SKM-1 treated with dmso at 0.1 percent for 144 hours (cell line): ENCODE results near the gene FBXW8.

Source experiments
- DNase-seq: peaks from one replicate; lab custom pipeline; 2025; ENCODE audit not compliant: unreplicated experiment; lab: John Stamatoyannopoulos, UW

FBXW8 gene

DNA sequence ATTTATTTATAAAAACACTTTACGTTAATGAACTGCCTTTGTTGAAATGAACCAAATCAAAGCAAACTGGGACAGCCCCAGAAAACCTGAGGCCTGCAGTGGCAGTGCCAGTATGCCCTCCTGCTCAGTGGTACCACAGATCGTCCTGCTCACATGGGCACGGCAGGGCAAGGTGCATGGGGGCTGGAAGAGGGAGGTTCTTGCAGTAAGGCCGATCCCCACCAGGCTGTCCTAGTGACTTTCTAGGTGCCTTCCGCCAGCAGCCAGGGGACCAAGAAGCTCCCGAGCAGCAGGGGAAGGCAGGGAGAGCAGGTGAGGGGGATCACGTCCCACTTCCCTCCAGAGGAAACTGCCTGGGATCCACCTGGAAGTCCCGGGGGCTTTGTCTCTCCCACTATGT lies 124.5 kb downstream of the FBXW8 start:
- DNase-seq, result no peak

DNA sequence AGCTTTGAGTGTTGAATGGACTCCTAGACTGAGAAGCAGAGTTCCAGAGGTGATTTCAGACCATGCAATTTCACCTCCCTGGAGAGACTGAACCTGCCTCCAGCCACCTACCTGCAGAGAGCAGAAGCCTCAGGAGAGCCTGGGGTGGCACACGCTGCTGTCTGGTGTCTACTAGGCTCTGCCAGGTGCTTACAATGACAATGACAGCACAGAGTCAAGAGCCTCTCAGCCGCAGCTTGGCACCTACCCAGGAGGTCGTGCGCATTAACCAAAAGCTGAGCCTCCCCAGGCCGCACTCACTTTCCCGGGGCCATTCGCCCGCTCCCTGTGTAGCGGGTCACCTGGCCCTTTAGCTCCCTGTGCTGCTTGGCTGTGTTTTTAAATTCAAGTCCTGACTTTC lies 125.3 kb downstream of the FBXW8 start:
- DNase-seq, result no peak

DNA sequence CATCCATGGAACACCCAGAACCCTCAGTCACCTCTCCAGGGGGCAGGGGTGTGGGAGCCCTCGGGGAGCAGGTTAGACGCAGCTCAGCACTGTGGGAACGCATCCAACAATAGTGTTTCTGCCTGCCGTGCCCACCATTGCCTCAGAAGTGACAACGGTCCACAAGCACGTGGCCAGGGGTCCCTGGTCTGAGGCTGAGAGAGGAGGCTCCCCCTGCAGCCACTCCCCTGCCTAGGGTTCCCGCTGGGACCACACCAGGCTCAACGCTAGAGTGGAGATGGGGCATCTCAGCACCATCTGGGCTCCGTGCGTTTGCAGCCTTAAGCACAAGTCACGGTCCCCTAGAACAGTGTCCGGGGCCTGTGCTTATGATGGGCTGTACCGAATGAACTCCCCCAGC lies 125.8 kb downstream of the FBXW8 start:
- no peak for DNase-seq

DNA sequence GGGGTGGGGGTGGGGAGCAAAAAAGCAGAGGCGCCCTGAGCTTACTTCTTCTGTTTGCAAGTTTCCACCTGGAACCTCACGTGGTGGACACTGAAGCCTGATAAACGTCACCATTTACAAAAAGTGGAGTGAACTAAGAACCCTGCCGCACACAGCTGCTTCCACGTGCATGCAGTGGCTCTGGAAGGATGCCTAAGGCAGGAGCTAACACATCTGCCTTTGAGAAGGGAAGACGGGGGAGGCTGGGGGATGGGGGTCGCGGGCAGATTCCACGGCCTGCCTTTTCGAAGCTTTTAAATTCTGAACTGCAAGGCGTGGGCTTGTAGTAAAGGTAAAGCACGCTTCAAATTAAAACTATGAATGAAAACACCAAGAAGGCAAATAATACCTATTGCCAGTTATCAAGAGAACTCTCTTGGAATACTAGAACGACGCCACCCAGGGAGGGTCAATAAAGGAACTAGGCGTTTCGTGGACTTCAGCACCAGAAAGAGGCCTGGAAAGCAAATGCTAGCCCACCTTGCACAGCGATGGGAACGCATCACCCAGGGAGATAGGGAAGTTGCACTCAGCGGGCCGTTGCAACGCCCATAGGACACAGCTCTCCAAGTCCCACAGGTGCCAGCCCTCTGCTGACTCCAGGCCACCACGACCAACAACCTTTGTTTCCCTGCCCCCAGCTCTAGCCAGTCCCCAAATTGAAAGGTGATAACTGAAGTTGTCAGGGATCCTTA lies 126.7 kb downstream of the FBXW8 start:
- no peak for DNase-seq

GRCh38 chr12:117038023-117038680 lies 127.4 kb downstream of the FBXW8 start:
- DNase-seq, result no peak

DNA sequence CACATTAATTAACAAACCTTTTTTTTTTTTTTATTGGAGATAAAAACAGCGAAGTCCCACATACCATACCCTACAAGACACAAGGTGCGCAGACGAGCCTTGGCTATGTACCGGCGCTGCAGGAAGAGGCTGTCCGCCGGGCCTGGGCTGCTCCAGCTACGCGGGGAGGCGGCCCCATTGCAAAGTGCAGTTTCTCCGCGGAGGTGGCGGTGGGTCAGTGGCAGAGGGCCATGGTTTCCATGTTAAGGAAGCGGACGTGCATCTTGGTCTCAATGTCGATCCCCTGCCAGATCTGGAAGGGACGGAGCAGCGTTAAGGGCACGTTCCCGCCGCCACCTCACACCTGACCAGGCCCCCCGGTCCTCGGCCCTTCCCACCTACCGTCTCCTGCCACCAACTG lies 128.2 kb downstream of the FBXW8 start:
- no peak for DNase-seq

GRCh38 chr12:117039891-117040309 lies 129.2 kb downstream of the FBXW8 start:
- no peak for DNase-seq

DNA sequence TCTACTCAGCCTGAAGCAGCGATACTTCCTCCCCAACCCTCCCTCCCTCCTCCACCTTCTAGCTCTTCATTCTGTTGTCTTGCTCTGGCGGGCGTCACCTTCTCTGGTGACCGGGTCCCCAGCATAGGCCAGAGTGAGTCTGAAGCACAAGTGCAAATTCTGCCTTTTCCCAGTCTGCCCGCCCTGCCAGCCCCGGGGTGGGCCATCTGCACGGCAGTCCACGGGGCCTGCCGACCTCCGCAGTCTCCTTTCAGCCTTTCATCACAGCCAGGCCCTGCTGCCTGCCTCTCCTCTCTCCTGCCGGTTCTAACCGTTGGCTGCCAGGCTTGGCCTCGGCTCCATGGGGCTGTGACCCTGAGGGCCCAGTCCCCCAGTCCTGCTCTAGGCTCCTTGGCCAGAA lies 129.7 kb downstream of the FBXW8 start:
- DNase-seq, result no peak

GRCh38 chr12:117041798-117042170 lies 131.0 kb downstream of the FBXW8 start:
- DNase-seq, result no peak

GRCh38 chr12:117042171-117042842 lies 131.6 kb downstream of the FBXW8 start:
- DNase-seq, result no peak

- no peak for DNase-seq
Measured at GRCh38 chr12:117042862-117043261, 132.1 kb downstream of the FBXW8 start.

- no peak for DNase-seq
Measured at GRCh38 chr12:117044311-117044710, 133.6 kb downstream of the FBXW8 start.

GRCh38 chr12:117044790-117045159 lies 134.0 kb downstream of the FBXW8 start:
- no peak for DNase-seq

DNA sequence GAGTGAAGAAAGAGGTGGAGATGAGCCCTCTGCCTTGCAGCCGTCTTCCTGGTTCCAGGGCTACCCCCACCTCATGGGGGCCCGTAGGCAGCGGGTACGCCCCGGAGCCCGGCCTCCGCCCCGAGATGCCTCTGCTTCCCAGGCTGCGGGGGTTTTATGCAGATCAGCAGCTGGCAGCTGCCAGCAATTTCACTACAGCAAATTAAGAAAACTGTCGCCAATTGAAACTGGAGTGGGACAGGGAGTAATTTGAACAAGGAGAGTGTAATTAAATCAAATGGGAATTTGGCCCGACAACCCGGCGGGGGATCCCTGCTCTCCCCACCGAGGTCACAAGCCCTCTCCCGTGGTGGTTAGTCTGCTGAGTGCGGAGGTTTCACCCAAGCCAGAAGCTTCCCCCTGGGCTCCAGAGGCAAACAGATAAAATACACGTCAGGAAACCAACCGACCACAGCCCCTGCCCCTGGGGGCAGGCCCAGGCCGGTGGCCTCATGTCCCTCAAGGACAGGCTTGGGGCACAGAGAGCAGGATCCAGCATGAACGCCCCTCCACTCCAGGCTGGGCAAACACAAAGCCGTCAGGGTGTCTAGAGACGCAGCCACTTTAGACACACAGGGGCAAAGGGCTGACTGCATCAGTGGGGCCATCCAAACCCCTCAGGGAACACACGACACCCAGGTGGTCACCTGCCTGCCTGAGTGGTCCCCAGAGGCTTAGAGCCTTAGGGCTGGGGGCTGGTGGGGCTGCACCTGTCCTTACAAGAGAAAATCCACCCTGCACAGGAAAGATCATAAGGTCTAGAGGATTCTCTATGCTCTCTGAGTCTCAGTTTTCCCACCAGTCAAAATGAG lies 134.6 kb downstream of the FBXW8 start:
- DNase-seq, result no peak

- DNase-seq, result no peak
Measured at GRCh38 chr12:117046011-117046369, 135.2 kb downstream of the FBXW8 start.

DNA sequence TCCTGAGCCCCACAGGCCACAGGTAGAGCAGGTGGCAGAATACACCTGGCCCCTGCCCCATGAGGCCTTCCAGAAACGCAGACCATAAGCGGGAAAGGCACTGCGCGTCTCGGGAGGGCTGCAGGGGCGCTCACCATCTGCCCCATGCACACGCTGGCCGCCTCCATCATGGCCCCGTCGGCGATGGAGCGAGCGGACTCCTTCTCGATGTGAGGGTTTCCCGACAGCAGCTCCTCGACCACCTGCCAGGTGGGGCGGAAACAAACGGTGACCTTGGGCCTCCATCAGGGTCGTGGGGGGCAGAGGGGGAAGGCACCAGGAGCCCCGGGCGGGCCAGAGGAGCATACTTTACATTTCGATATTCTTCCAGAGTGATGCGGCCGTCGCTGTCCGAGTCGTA lies 135.7 kb downstream of the FBXW8 start:
- no peak for DNase-seq

- DNase-seq, result no peak
Measured at GRCh38 chr12:117046861-117047530, 136.2 kb downstream of the FBXW8 start.

DNA sequence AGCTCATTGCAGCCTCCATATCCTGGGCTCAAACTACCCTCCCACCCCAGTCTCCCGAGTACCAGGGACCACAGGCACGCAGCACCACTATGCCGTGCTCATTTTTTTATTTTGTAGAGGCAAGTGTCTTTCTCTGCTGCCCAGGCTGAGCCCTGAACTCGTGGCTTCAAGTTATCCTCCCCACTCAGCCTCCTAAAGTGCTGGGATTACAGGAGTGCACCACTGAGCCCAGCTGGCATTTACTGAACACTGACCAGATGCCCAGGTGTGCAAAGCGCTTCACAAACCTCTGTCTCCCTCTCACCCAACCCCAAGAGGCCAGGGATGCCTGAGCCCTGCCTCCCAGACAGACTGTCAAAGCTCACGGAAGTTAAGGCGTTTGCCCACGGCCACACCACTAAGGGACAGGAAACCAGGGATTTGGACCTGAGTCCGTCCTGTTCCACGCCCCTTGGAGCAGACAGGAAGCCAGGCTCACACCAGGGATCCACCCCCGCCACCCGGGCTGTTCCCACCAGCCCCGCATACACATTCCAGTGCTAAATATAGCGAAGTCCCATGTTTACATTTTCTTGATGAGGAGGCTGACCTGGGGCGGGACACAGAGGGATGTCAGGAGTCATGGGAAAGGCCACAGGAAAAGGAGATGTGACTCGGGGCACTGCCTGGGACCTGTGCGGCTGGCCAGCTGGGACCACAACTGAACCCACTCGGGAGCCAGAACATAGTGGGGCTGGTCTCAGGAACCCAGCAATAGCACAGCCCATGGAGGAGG lies 137.2 kb downstream of the FBXW8 start:
- no peak for DNase-seq

DNA sequence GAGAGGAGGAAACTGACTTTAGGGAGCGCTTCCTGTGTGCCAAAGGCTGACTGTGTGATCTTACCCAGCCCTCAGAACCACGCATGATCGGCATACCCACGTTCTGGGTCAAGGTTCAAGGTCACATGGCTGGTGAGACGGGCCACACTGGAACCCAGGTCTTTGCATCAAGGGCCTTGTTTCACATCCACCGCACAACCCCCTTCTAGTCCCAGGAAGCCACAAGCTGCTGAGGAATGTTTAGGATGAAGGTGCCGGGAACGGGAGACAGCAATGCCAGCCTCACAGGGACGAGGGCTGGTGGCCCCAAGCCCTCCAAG lies 137.8 kb downstream of the FBXW8 start:
- no peak for DNase-seq

DNA sequence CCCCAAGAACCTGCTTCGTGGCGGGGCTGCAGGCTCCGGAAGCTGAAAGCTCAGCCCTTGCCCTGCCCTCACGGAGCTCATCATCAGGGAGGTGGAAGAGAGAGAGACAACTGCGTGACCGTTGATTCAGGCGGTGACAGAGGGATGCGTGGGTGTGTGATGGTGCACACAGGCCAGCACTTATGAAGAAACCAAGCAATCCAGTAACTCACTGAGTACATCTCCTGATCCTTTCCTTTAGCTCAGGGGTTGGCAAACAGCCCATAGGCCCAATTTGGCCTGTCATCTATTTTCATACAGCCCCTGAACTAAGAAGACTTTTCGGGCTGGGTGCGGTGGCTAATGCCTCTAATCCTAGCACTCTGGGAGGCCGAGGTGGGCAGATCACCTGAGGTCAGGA lies 138.5 kb downstream of the FBXW8 start:
- DNase-seq, result no peak
